NCI-H526 treated with DMSO at 0.1 percent for 48 hours (cell line): Measurements from ENCODE around the gene SERPINE1.

Experiments used
- DNase-seq: peaks from one replicate; lab custom pipeline; 2025; lab: John Stamatoyannopoulos, UW

The SERPINE1 gene

DNA sequence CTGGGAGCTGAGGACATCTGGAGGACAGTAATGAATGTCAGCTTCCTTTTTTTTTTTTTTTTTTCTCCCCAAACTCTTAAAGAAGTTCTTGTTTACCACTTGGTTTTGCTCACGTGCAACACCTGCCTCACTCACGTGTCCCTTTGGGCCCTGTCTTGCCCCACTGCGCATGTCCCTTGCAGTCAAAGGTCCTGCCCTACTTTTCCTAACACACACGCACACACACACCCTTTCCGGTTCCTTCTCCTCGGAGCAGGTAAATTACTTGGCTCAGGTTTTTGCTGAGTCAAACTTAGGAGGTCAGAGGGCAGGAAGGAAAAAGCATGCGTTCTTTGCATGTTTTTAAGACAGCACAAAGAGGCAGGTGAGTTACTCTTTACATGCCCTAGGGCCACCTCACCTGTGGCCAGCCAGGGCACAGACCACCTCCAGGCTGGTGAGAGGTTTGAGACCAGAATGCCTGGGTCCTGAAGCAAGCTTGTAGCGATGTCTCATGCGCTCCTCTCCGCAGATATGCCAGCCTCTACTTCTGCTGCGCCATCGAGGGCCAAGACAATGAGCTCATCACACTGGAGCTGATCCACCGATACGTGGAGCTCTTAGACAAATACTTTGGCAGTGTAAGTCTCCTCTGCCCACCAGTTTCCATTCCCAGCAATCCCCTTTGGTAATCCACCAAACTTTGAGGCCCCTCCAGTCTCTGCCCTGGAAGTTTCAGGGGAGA, 30.1 kb downstream of the SERPINE1 start:
- no peak for DNase-seq

DNA sequence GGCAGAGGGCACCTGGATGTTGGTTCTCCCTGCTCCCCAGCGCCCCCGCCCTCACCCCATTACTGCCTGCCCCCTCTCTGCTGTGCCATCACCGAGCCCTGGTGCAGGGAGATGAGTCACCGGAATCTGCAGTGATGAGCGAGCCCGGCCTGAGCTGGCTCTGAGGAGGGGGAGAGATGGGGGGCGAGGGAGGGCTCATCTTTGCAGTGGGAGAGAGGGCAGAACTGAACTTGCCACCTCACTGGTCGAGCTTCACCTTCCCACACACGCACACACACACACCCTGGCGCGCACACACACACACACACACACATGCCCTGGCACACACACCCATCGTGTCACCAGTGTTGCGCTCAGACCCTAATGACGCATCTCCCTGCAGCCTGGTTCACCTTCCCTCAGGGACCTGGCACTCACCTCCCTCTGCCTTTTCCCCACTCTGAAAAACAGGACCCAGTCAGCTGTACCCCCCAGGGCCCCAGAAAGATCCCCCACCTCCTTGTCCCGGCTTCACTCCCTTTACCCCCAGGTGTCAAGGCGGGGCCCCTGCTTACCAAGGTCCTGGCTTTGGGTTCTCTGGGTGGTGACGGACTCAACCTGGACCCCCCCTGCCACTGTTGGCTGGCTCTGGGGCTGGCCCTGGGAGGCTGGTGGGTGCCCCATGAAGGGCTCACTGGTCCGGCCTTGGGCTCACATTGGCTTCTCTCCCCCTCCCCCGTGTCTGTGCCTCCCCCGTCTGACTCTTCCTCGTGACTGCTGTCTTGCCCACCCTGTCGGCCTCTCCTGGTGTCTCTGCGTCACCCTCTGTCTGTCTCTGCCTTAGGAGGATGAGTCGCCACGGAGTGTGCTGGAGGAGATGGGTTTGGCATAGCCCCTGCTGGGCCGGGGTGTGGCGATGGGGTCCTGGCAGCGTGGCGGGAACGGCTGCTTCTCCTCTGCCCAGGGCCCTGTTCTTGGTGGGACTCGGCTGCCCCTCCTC, 33.1 kb downstream of the SERPINE1 start:
- no peak for DNase-seq

DNA sequence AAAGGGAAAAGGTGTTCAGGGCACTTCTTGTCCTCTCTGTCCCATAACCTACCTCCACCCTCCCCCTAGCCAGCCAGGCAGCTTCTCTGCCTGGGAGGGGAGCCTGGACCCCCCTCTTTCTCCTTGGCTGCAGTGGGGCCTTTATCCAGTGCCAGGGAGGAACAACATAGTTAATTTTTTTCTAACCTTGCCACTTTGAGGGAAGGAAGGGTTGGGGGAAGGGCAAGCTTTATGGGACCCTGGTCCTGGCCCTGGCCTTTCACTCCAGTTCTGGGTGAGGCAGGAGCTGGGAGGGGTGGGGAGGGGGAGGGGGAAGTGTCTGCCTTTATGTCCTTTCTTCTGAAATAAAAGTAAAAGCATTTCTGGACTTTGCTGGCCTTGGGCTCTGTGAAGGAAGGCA, 34.0 kb downstream of the SERPINE1 start:
- DNase-seq: no peak

DNA sequence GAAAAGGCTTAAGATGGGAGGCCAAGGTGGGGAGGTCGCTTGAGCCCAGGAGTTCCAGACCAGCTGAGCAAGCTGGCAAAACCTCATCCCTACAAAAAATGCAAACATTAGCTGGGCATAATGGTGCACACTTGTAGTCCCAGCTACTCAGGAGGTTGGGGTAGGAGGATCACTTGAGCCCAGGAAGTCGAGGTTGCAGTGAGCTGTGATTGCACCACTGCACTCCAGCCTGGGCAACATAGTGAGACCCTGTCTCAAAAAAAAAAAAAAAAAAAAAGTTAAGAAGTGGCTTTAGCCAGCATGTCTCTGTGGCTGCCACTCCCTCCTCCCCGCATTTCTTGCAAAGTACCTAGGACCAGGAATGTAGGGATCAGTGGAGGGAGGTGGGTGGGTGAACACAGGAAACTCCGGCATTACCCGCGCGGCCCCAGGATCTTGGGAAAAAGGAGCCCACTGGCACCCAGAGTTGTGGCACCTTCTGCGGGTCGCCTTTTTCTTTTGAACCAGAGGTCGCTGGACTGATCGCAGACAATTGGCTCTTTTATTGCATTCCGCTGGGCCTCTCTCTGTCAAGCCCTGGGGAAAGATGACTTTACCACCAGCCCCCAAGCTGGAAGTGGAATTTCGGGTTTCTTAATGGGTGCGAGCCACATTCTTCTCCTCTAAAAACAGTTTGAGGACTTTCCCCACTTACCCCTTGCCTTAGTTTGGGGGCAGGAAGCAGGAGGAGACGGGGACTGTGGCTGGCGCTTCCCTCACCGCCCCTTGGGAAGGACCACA, 35.0 kb downstream of the SERPINE1 start:
- DNase-seq: no peak

DNA sequence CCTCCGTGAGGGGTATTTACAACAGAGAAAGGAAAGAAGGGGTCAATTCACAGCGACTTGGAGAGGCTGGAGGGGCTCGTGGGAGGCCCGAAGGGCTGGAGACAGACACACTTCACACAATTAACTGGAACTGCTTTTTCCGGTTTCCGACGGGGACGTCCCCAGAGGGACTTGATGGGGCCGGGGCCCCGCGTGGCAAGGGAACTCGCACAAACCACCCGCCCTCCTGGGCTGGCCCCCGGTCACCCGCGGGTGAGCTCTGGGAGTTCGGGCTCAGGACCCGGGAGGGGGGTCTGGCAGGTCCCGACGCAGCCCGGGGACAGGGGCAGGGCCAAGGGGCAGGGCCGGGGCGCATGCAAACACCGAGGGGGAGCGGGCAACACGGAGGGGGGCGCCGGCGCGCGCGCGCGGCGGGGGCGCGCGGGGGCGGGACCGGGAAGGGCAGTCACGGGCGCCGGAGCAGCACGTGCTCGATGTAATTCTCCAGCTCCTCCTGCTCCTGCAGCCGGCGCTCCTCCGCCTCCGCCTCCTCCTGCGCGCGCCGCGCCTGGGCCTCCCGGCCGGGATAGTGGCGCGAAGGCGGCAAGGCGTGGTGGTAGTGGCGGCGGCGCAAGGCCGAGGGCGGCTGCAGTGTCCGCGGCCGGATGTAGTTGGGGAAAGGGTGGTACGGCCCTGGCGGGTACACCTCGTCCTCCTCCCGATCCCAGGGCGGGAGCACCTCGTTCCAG, 35.8 kb downstream of the SERPINE1 start:
- peak; percentile 54 for DNase-seq

DNA sequence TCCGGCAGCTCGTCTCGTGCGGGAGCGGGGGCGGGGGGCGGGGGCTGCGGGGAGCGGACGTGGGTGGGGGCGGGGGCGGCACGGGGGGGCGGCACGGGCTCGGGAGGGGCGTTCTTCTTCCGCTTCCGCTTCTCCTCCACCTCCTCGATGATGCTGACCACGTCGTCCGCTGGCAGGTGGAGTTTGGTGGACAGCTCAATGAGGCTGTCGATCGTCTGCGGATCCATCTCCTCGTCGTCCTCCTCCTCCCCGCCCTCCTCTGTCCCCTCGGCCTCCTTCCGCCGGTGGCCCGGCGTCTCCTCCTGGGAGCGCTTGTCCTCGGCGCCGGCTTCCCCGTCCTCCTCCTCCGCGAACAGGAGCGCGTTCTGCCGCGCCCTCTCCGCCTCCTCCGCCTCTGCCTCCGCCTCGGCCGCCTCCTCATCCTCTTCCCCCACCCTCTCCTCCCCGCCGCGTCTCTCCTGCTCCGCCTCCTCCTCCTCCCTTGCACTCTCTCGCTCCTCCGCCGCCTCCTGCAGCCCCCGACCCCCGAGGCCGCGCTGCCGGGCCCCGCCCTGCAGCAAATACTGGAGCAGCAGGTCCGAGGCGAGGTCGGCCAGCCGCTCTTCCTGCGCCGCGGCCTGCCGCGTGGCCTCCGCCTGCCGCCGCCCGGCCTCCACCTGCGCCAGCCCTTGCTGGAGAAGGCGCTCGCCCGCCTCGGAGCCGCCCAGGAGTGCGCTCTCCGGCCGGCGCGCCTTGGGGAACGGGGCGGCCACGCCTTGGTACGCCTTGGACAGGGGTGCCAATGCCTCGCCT, 36.6 kb downstream of the SERPINE1 start:
- DNase-seq: peak; percentile 61

DNA sequence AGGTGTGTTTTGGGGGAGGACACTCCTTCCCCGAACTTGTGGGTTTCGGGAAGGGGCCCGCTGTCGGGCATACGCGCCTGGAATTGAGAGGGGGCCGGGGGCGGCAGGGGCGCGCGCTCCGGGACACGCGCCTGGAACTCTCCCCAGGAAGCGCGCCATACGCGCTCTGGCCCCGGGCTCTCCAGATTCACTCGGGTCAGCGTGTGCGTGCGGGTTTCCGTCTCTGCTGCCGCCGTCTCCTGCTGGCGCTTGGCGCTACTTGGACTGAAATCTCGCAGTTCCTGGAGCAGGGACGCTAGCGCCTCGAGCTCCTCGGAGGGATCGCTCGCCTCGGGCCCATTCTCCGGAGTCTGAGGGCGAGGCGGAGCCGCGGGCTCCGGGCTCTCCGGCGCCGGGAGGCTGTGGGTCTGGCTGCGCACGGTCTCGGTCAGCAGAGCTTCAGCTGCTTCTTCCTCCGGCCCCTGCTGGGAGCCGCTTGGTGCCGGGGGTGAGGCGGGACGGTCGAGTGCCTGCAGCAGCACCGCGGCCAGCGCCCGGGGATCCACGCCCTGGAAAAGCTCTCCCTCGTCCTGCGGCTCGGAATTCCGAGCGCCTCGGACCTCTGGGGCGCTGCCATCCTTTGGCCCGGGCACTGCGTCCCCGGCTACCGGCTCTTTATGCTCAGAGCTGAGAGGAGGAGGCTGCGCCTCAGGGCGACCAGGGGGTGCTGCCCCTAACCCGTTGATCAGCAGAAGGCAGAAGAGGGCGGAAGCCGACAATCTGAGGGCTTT, 37.4 kb downstream of the SERPINE1 start:
- no peak for DNase-seq

DNA sequence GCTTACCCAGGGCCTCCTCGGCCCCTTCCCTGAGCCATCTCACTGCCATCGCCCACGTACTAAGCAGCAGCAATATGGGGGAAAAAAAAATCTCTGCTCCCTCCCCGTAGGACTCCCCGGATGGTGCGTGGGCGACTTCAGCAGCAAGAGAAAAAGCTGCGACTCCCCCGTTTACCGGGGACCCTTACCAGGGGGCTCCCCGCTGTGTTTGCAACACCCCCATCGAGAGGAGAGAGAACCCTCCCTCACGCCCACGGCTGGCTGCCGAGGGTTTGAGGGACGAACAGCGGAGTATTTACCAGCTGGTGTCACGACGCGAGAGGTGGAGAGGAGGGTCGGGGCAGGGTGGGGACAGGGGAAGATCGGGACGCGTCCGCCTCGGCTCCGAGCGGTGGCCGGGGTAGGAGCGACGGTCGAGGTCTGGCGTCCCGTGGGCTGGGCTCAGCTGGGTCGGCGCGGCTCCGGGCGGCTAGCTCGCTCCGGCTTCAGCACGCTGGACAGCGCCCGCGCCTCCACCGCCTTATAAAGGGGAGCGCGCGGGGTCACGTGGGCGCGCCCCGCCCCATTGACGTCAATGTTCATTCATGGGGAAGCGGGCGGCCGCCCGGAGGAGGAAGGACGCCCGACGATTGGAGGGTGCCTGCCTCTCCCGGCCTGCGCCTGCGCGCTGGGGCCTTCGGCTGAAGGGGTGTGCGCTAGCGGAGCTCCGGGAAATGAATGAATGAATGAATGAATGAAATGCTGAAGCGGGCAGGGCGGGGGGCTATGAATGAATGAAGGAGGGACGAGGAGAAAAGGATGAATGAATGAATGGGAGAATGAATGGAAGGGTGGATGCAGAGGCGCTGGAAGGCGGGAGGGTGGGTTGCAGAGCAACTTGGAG, 38.4 kb downstream of the SERPINE1 start, which contains the start of gene VGF:
Gene VGF, minus strand, starts transcription at position 495 of the 883 bp plus-strand sequence. CDS start 726 bp downstream, outside the sequence.
- peak; percentile 84 for DNase-seq

DNA sequence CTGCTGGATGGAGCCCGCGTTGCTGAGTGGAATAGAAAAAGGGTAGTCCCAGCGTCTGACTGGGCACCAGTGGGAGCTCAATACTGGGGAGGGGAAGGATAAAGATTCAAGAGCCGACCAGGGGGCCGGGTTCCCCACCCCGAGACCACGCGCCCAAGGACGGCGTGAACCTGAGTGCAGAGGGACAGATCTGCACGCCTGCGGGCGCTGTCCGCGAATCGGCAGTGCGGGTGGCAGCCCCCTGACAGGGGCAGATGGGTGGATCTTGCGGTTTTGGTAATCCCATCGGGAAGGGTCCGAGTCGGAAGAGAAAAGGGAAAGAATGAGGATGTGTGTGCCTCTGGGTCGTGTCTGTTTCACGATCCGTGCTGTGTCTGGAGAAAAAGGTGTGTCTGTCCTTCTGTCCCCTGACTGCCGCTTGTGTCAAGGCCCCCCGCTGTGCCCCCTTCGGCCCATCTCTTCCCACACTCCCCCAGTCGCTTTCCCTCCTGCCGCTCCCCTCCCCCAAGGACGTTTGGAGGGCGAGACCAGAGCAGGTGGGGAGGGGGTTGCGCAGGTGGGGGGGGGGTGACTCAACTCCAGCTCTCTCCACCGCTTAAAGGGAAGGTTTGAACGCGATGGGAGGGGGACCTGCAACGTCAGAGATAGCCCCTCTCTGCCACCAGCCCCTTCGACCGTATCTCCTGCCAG, 39.2 kb downstream of the SERPINE1 start:
- DNase-seq: no peak

DNA sequence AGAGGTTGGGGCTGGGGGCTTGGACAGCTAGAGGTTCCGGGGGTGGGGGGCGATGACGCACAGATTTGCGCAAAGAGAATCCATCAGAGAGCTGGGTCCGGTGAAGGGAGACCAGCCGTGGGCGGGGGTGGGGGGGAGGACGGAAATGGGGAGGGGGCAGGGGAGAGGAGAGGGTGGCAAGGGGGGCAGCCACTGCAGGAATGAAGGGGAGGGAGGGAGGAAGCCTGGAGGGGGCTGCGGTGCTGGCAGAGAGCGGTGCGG, 39.7 kb downstream of the SERPINE1 start:
- no peak for DNase-seq

DNA sequence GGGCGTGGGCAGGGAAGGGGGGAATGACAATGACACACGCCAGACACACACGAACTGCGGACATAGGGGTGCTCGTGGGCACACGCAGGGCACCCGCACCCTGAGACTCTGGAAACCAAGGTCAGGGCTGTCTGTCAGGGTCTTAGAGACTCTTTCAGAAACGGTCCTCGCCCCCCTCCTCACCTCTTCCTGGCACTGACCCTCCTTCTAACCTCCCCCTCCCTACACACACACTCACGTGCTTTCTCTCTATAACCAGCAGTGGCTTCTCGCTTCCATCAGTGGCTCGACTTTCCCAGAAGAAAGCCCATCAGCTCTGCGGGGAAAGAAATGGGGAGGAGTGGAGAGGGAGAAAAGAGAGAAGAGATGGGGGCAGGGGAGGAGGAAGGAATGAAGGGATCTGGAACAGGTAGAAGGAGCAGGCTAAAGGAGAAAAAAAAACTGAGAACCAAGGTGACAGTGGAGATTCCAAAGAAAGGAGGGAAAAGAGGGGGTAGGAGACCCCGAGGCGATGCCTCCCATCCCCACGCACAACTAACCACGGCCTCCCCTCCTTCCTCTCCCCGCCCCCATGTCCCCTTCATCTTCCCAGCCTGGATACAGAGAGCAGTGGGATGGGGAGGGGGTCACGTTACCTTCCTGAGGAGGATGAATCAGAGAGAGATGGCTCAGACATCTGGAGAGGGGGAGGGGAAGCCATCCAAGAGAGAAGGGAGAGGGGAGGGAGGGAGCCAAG, 40.2 kb downstream of the SERPINE1 start:
- no peak for DNase-seq

DNA sequence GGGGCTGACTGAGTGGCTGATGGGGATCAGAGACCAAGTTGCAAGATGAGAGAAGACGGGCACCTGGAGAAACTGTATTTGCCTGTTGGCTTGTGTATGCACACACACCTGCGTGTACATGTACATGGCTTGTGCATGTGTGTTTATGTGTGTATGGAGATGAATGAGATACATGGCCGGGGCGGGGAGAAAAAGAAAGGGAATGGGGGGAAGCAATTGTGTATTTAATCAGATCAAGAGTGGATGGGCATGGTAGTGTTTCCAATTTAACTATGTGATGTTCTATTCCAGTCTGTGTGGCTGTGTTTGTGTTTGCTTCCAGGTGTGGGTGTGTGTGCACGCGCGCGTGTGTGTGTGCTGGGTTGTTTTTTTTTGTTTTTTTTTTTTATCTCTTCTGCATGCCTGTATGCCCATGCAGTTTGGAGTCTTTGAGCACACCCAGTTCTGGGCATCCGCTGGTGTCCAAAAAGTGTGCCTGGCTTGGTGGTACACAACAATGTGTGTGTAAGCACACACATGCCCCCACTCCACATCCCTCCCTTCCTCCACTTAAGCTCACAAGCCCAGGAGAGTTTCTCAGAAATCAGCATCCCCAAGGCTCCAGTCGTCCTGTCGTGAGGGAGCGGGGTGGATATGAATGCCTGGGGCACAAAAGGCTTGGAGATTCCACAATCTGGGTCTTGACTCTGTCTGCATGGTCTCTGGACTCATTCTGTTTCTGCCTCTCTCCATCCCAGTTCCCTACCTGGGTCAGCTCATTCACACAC, 40.9 kb downstream of the SERPINE1 start:
- no peak for DNase-seq

DNA sequence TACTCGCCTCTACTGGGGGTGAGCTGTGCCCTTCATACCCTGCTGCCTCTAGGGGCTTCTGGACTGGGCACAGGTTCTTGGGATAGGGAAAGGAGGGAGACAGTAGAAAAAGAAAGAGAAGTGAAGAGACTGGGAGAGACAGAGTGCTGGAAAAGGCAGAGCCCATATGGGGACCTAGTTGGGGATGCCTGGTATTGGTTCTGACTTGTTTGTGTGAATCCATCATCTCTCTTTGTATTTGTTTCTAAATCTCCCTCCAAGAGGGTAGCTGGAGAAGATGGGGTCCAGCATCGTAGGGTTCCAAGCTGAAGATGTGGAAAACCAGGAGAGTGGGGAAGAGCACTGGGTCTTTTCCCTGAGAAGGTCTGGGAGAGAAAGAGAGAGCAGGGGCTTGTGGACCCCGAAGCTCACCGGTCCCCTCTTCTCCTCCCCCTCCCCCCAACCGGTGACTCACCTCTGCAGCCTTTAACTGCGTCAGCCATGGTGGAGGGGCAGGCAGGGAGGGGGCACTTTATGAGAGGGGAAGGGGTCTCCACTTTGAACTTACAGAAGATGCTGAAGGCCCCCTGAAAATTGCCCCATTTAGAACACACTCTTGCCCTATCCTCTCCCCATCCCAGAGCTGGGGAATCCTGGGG, 41.6 kb downstream of the SERPINE1 start:
- no peak for DNase-seq

DNA sequence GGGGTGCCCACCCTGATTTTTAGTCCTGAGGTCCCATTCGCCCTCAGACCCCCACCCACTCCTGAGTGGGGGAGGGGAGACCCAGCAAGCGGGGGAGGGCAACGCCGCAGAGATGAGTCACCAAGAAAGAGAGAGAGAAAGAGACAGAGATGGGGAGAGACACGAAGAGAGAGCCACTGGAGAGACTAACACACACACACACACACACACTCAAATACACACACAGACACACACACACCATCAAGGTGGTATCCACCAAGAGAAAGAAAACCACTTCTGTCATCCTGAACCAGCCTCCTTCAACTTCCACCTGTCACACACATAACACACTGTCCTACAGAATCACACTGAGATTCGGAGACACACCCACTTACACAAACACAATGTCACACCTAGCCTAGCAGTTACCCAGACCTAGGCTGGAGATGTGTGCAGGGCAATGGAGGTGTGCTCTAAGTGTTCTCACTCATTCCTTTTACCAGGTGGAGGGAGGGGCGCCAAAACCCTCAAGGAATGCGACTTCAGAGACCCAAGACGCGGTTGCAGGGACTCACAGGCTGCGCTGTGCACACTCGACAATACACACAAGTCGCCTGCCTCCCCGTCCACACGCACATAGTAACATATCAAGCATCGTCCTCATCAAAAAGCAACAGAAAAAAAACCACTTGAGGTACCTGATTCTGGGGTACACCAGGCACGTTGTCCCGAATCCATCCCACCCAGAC, 42.4 kb downstream of the SERPINE1 start:
- no peak for DNase-seq

DNA sequence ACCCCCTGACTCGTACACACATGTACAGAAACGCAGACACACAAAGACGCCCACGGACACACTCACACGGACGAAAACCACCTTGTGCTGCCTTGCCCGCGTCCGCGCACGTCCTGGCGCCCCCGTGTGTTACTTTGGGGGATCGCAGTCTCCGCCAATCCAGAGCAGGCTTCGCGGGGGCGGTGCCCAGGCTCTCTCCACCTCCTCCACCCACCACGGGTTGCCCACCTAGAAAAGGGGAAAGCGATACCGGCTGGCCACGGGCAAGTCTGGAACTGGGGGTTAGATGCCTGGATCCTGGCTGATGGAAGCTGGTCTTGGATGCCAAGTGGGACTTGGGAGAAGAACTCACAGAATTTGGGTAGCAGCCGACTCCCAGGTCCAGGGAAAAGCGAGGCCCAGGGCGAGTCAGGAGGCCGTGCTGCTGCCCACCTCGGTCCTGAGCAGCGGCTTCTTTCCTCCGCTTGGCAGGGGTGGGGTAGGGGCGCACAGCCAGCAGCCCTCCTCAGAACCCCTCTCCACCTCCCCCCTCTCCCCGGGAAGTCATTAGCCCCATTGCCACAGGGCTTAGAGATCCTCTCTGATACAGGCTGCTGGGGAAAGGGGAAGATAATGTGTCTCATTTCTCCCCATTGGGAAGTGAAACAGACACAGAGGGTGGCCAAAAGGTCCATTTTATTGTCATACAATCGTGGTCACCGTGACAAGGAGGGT, 43.1 kb downstream of the SERPINE1 start:
- peak; percentile 24 for DNase-seq
